ENCODE results near the gene COLEC11. TPM values are rescaled to one million over a fixed set of nuclear protein-coding genes. Genes with fewer than 3 reads are reported as not detected.
A peak's percentile ranks its signal among the peaks of the same experiment; 100 is the strongest.

Gene COLEC11
- total and polyA plus RNA-seq, 2 of the 13 experiments (the other 11 are each of a cell fraction or from before 2014, with no cell fraction given): 1.5 to 3.0 TPM

GRCh38 chr2:3659447-3660432, 64.8 kb downstream of the COLEC11 start (continued):
- no peak for TF ChIP-seq MLXIP (CRISPR knock-in tag; IDR thresholded peaks at IDR 0.05; ENCODE audit: borderline replicate concordance)
- no peak for TF ChIP-seq HOMEZ (CRISPR knock-in tag; IDR thresholded peaks at IDR 0.05; ENCODE audit: low read depth)
- TF ChIP-seq PBX3 (CRISPR knock-in tag; IDR thresholded peaks at IDR 0.05; ENCODE audit: borderline replicate concordance): no peak
- no peak for TF ChIP-seq ELK4 (CRISPR knock-in tag; IDR thresholded peaks at IDR 0.05; ENCODE audit: borderline replicate concordance)
- no peak for TF ChIP-seq GRHL1 (CRISPR knock-in tag; conservative IDR thresholded peaks at IDR 0.05)
- TF ChIP-seq ZNF710 (CRISPR knock-in tag; IDR thresholded peaks at IDR 0.05; ENCODE audit: borderline replicate concordance): peak; percentile 30; the same call in 1 of the 2 replicates
- 0 out of 4 replicates have a peak, but pooled peaks of 1 of the 2 experiments have one; percentile 18 for TF ChIP-seq POLR2A (IDR thresholded peaks at IDR 0.05; ENCODE audit: insufficient read depth in 1 of 2, low read depth in 2 of 2, low read length in 2 of 2)
- TF ChIP-seq ZNF362 (CRISPR knock-in tag; IDR thresholded peaks at IDR 0.05; ENCODE audit: borderline replicate concordance): no peak
- TF ChIP-seq LCORL (IDR thresholded peaks at IDR 0.05): no peak
- no peak for TF ChIP-seq LCORL (CRISPR knock-in tag; IDR thresholded peaks at IDR 0.05)
- TF ChIP-seq FOXP1 (IDR thresholded peaks at IDR 0.05): no peak
- TF ChIP-seq FOXP1 (CRISPR knock-in tag; IDR thresholded peaks at IDR 0.05): no peak
- no peak for TF ChIP-seq ZNF672 (CRISPR knock-in tag; IDR thresholded peaks at IDR 0.05)
